Measurements from ENCODE around the gene ARMC9.

DNA sequence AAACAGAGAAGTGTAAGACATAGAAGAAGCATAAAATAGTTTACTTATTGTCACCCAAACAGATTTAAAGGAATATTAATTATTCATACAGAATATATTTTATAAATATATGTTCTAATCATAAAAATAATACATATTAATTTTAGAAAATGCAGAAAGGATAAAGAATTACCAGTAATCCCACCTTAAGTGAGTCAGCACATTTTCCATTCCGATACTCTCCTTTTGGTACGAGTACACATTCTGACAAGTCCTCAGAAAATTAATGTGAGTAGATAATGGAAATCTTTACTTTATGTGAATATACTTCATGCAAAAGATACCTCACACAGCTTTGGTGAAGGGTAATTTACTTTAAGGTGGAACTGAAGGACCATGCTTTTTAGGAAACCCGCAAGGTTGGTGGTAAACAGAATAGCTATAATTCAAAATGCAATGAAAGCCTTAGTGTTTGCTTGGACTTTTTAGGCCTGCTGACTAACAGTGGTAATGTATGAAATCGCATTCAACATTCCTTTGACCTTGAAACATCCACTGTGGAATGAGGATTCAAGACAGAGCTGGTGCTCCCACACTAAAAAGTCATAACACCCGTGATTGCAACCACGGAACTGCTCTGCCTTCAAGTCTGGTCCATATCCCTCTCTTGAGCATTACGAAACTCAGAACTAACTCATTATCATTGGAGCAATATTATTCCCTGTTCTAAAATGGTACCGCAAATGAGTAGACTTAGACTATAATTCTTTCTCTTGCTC lies 45.5 kb upstream of the ARMC9 start:
- TF ChIP-seq ZNF792 (tag by site-specific recombination; IDR thresholded peaks at IDR 0.05) (no peak), SCRT1 (tag by site-specific recombination; IDR thresholded peaks at IDR 0.05; ENCODE audit: borderline replicate concordance) (no peak), BCL11B (tag by site-specific recombination; IDR thresholded peaks at IDR 0.05; ENCODE audit: low read depth) (no peak), ZNF585B (tag by site-specific recombination; IDR thresholded peaks at IDR 0.05) (no peak), ZNF830 (tag by site-specific recombination; IDR thresholded peaks at IDR 0.05; ENCODE audit: low read depth) (no peak), ZBTB1 (tag by site-specific recombination; IDR thresholded peaks at IDR 0.05) (no peak), ZBTB7A (tag by site-specific recombination; IDR thresholded peaks at IDR 0.05; ENCODE audit: low read depth) (no peak)
- TF ChIP-seq, protein P1, sequence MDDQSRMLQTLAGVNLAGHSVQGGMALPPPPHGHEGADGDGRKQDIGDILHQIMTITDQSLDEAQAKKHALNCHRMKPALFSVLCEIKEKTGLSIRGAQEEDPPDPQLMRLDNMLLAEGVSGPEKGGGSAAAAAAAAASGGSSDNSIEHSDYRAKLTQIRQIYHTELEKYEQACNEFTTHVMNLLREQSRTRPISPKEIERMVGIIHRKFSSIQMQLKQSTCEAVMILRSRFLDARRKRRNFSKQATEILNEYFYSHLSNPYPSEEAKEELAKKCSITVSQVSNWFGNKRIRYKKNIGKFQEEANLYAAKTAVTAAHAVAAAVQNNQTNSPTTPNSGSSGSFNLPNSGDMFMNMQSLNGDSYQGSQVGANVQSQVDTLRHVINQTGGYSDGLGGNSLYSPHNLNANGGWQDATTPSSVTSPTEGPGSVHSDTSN (CRISPR knock-in tag; IDR thresholded peaks at IDR 0.05), result no peak
- TF ChIP-seq, protein P2, sequence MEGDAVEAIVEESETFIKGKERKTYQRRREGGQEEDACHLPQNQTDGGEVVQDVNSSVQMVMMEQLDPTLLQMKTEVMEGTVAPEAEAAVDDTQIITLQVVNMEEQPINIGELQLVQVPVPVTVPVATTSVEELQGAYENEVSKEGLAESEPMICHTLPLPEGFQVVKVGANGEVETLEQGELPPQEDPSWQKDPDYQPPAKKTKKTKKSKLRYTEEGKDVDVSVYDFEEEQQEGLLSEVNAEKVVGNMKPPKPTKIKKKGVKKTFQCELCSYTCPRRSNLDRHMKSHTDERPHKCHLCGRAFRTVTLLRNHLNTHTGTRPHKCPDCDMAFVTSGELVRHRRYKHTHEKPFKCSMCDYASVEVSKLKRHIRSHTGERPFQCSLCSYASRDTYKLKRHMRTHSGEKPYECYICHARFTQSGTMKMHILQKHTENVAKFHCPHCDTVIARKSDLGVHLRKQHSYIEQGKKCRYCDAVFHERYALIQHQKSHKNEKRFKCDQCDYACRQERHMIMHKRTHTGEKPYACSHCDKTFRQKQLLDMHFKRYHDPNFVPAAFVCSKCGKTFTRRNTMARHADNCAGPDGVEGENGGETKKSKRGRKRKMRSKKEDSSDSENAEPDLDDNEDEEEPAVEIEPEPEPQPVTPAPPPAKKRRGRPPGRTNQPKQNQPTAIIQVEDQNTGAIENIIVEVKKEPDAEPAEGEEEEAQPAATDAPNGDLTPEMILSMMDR (tag by site-specific recombination; IDR thresholded peaks at IDR 0.05), result no peak
